Stomach (tissue), 9 donors: ENCODE data around the gene L1CAM. TPM values are rescaled to one million over a fixed set of nuclear protein-coding genes. Genes with fewer than 3 reads are reported as not detected.

ENCODE experiments used
- DNase-seq, 2 donors: peaks; one replicate each; pipeline versions ENCODE4 v3.0.0 to v3.0.0-alpha.2; 2013 to 2019
- H3K27ac ChIP-seq, 5 donors: fragments of 200-600 bp in 4 of 5; sonication (generic) in 4 of 5; one replicate each; pipeline ENCODE4 v1.5.1; 2013 to 2019; ENCODE audit warnings: mild to moderate bottlenecking in 1 of 5, moderate library complexity in 1 of 5
- H3K27me3 ChIP-seq, 3 donors: fragments of 200-600 bp; sonication (generic); one replicate each; pipeline ENCODE4 v1.5.1; 2017 to 2019; ENCODE audit warnings: mixed run types in 1 of 3
- H3K36me3 ChIP-seq, 4 donors: fragments of 200-600 bp; sonication (generic); 1 replicate in 3 of 4; 2 replicates in 1 of 4; pipeline ENCODE4 v1.5.1; 2016 to 2019
- H3K4me1 ChIP-seq, 4 donors: fragments of 200-600 bp; sonication (generic); one replicate each; pipeline ENCODE4 v1.5.1; 2016 to 2019
- H3K4me3 ChIP-seq, 4 donors: fragments of 200-600 bp; sonication (generic) in 3 of 4; one replicate each; pipeline ENCODE4 v1.5.1; 2016 to 2019; ENCODE audit warnings: mild to moderate bottlenecking in 1 of 4
- H3K9me3 ChIP-seq, 4 donors: fragments of 200-600 bp; sonication (generic); one replicate each; pipeline ENCODE4 v1.5.1; 2016 to 2019
- CTCF ChIP-seq, 7 experiments: fragments of 450-650 bp in 4 of 7; fragments of 200-600 bp in 3 of 7; sonication (generic) in 3 of 7; IDR thresholded peaks; one replicate each; pipeline ENCODE4 v1.5.1; 2016 to 2019; ENCODE audit warnings: antibody characterized with exemption in 7 of 7, control low read depth in 2 of 7, mild to moderate bottlenecking in 1 of 7
- EP300 ChIP-seq: sonication (generic); formaldehyde crosslinking; IDR thresholded peaks from one replicate; pipeline ENCODE4 v1.6.1; 2017; ENCODE audit warnings: antibody characterized with exemption
- POLR2A ChIP-seq, 4 donors: fragments of 450-650 bp; IDR thresholded peaks; one replicate each; pipeline ENCODE4 v1.6.1; 2016; ENCODE audit warnings: antibody characterized with exemption in 4 of 4, control low read depth in 2 of 4, mild to moderate bottlenecking in 1 of 4, moderate library complexity in 1 of 4
- POLR2AphosphoS5 ChIP-seq, 3 donors: sonication (generic); formaldehyde crosslinking; IDR thresholded peaks; one replicate each; pipeline ENCODE4 v1.6.1; 2016; ENCODE audit warnings: antibody characterized with exemption in 3 of 3
- WGBS, 5 donors: extraction: QIAGEN DNeasy Blood & Tissue Kit in 3 of 5; methylation state at CpG; one replicate each; pipeline versions ENCODE4 v1.1.5 to v1.1.7; 2013 to 2018; 5-methylcytosine and 5-hydroxymethylcytosine counted together
- intact Hi-C: fragments of 100-400 bp; cut with DNase I; formaldehyde crosslinking; loops from one replicate; pipeline ENCODE4 v1.15.1; 2023; ENCODE audit warnings: low total_unique reads
- polyA plus RNA-seq, 3 donors: library from polyadenylated mRNA; stranded (reverse); fragments of 200-250 nt; gene quantifications; one replicate each; pipeline ENCODE4 v1.2.3, GENCODE V29; 2013
- total RNA-seq, 5 donors: library from RNA; depleted of rRNA; stranded (reverse); fragments of >200 nt; gene quantifications; one replicate each; pipeline versions ENCODE4 v1.1.0 to v1.2.3, GENCODE V29; 2014 to 2016
- donor health status: healthy with polysubstance abuse.
- donor health status: Bipolar disorder and iron deficiency.
- donor health status: healthy.

The L1CAM gene
- total and polyA plus RNA-seq, 8 donors: under 0.01 to 19.1 (median 2.7) TPM

GRCh38 chrX:153851981-153852380, 34.0 kb downstream of the L1CAM start:
- Histone ChIP-seq H3K27ac (no peak overlapping the region), H3K9me3 (peaks cover 0 to 4% (median 0%) of the 10 kb centered on the region in 4 donors), H3K4me1 (no peaks in the 10 kb centered on the region), H3K36me3 (no peaks in the 10 kb centered on the region), H3K4me3 (no peak overlapping the region), H3K27me3 (peaks cover 0 to 21% (median 6%) of the 10 kb centered on the region in 3 donors)
- WGBS, 5 donors: 55 to 70% (median 62%) methylated on average over 3 of the region's 3 CpGs
- intact Hi-C loops: no loop called here
- no peak for DNase-seq
- TF ChIP-seq POLR2A (IDR thresholded peaks at IDR 0.05): no peak
- no peak for TF ChIP-seq EP300
- no peak for TF ChIP-seq CTCF (IDR thresholded peaks at IDR 0.05)
- TF ChIP-seq POLR2AphosphoS5 (IDR thresholded peaks at IDR 0.05): no peak

- intact Hi-C loops: no loop called here
- no peak overlapping the region for H3K27ac ChIP-seq
- H3K27me3 ChIP-seq: peaks cover 0 to 38% (median 10%) of the 10 kb centered on the region in 3 donors
- DNase-seq: peak in 1 of 2 donors; percentile 7
- H3K36me3 ChIP-seq: no peaks in the 10 kb centered on the region
- 52 to 64% (median 58%) methylated on average over 3 of the region's 3 CpGs for WGBS, 5 donors
- no peaks in the 10 kb centered on the region for H3K4me1 ChIP-seq
- H3K9me3 ChIP-seq: peaks cover 0 to under 1% (median 0%) of the 10 kb centered on the region in 4 donors
- TF ChIP-seq EP300 (no peak), POLR2A (IDR thresholded peaks at IDR 0.05) (no peak), POLR2AphosphoS5 (IDR thresholded peaks at IDR 0.05) (no peak), CTCF (IDR thresholded peaks at IDR 0.05) (no peak)
- no peak overlapping the region for H3K4me3 ChIP-seq
Observed at GRCh38 chrX:153848325-153848724, 37.6 kb downstream of the L1CAM start.

- DNase-seq: no peak
- intact Hi-C loops: no loop called here
Observed at GRCh38 chrX:153845842-153846241, 40.1 kb downstream of the L1CAM start.

GRCh38 chrX:153845195-153845594, 40.8 kb downstream of the L1CAM start:
- Histone ChIP-seq H3K27ac (no peak overlapping the region), H3K36me3 (no peaks in the 10 kb centered on the region), H3K9me3 (no peaks in the 10 kb centered on the region), H3K4me3 (no peak overlapping the region), H3K4me1 (no peaks in the 10 kb centered on the region), H3K27me3 (peaks cover 0 to 34% (median 12%) of the 10 kb centered on the region in 3 donors)
- no peak for DNase-seq
- TF ChIP-seq CTCF (IDR thresholded peaks at IDR 0.05) (no peak), EP300 (no peak), POLR2A (IDR thresholded peaks at IDR 0.05) (no peak), POLR2AphosphoS5 (IDR thresholded peaks at IDR 0.05) (no peak)
- intact Hi-C loops: no loop called here
- 29 to 42% (median 32%) methylated on average over 4 to 6 of the region's 6 CpGs for WGBS, 5 donors

More at GRCh38 chrX:153845842-153846241, 40.1 kb downstream of the L1CAM start:
- Histone ChIP-seq H3K4me3 (no peak overlapping the region), H3K27me3 (peaks cover 0 to 34% (median 10%) of the 10 kb centered on the region in 3 donors), H3K4me1 (no peaks in the 10 kb centered on the region), H3K9me3 (no peaks in the 10 kb centered on the region), H3K36me3 (no peaks in the 10 kb centered on the region), H3K27ac (no peak overlapping the region)
- TF ChIP-seq EP300: no peak
- TF ChIP-seq POLR2A (IDR thresholded peaks at IDR 0.05): no peak
- no peak for TF ChIP-seq CTCF (IDR thresholded peaks at IDR 0.05)
- no peak for TF ChIP-seq POLR2AphosphoS5 (IDR thresholded peaks at IDR 0.05)
- 10 to 37% (median 12%) methylated on average over 3 of the region's 3 CpGs for WGBS, 5 donors
